HepG2 (cell line): Measurements from ENCODE around the gene TMEM214. TPM values are rescaled to one million over a fixed set of nuclear protein-coding genes. Genes with fewer than 3 reads are reported as not detected.
A peak's percentile ranks its signal among the peaks of the same experiment; 100 is the strongest.

Experiments used
- ARID2 ChIP-seq: sonication (generic); formaldehyde crosslinking; IDR thresholded peaks from 2 replicates; pipeline ENCODE4 v1.8.1; 2022; ENCODE audit warnings: mild to moderate bottlenecking, missing genetic modification reagents, borderline replicate concordance
- BHLHE40 ChIP-seq: IDR thresholded peaks from 2 replicates; pipeline ENCODE4 v1.6.1; 2011; ENCODE audit warnings: low read length, improper control_type of control experiment
- CC2D1A ChIP-seq: sonication (generic); formaldehyde crosslinking; IDR thresholded peaks from 2 replicates; pipeline ENCODE4 v1.8.1; 2023; ENCODE audit warnings: mild to moderate bottlenecking, missing genetic modification reagents
- CHD4 ChIP-seq: fragments of 200-600 bp; sonication (generic); IDR thresholded peaks from 2 replicates; pipeline ENCODE4 v1.7.0; 2017; ENCODE audit warnings: mild to moderate bottlenecking, low read length, borderline replicate concordance
- FOXK1 ChIP-seq: sonication (generic); formaldehyde crosslinking; IDR thresholded peaks from 2 replicates; pipeline ENCODE4 v1.4.0; 2020; ENCODE audit warnings: low read depth, missing genetic modification reagents, borderline replicate concordance
- HOXA7 ChIP-seq: sonication (generic); formaldehyde crosslinking; IDR thresholded peaks from 2 replicates; pipeline ENCODE4 v1.8.1; 2022; ENCODE audit warnings: mild to moderate bottlenecking, missing genetic modification reagents, moderate library complexity
- JDP2 ChIP-seq: sonication (generic); formaldehyde crosslinking; IDR thresholded peaks from 2 replicates; pipeline ENCODE4 v1.8.1; 2022; ENCODE audit warnings: missing genetic modification reagents, borderline replicate concordance
- KLF6 ChIP-seq: IDR thresholded peaks from 2 replicates; pipeline ENCODE4 v1.8.0; 2016; ENCODE audit warnings: missing biosample characterization, missing genetic modification reagents
- RAD21 ChIP-seq: fragments of 450-650 bp; formaldehyde crosslinking; IDR thresholded peaks from 2 replicates; pipeline ENCODE4 v1.5.0; 2020; ENCODE audit warnings: mild to moderate bottlenecking
- SIX1 ChIP-seq: sonication (generic); formaldehyde crosslinking; IDR thresholded peaks from 2 replicates; pipeline ENCODE4 v1.4.0; 2020; ENCODE audit warnings: missing genetic modification reagents, borderline replicate concordance
- ZNF614 ChIP-seq: IDR thresholded peaks from 2 replicates; pipeline ENCODE4 v1.6.1; 2018; ENCODE audit warnings: missing biosample characterization, missing genetic modification reagents, inconsistent platforms, borderline replicate concordance
- polyA plus RNA-seq, 8 experiments: library from polyadenylated mRNA; depleted of rRNA in 3 of 8; stranded (reverse) in 7 of 8; unstranded in 1 of 8; fragments of >200 nt; fragmentation: Illumina TruSeq in 4 of 8; extraction: Trizol in 4 of 8; gene quantifications; 2 replicates each; pipeline versions ENCODE4 v1.2.1 to v1.2.3, GENCODE V29; 2011 to 2016; ENCODE audit warnings: low read depth in 4 of 8, missing spikeins in 1 of 8, mixed read lengths in 1 of 8; ENCODE audit not compliant: insufficient read depth in 1 of 8
- total RNA-seq, 5 experiments: library from RNA; depleted of rRNA; stranded (reverse); fragments of >200 nt; fragmentation: Illumina TruSeq; extraction: Trizol; gene quantifications; 2 replicates each; pipeline ENCODE4 v1.2.3, GENCODE V29; 2016; ENCODE audit warnings: low read depth in 1 of 5
- TF ChIP-seq, protein P1 (sequence below): sonication (generic); formaldehyde crosslinking; IDR thresholded peaks from 2 replicates; pipeline ENCODE4 v1.4.0; 2020; ENCODE audit warnings: missing genetic modification reagents
- TF ChIP-seq, protein P2 (sequence below): sonication (generic); formaldehyde crosslinking; IDR thresholded peaks from 2 replicates; pipeline ENCODE4 v1.5.0; 2020; ENCODE audit warnings: missing genetic modification reagents, mild to moderate bottlenecking, borderline replicate concordance
- TF ChIP-seq, protein P3 (sequence below): sonication (generic); formaldehyde crosslinking; IDR thresholded peaks from 2 replicates; pipeline ENCODE4 v1.5.1; 2020; ENCODE audit warnings: mild to moderate bottlenecking, moderate library complexity, missing genetic modification reagents
- TF ChIP-seq, protein P4 (sequence below): IDR thresholded peaks from 2 replicates; pipeline ENCODE4 v1.6.1; 2016; ENCODE audit warnings: low read depth
- TF ChIP-seq, protein P5 (sequence below): IDR thresholded peaks from 2 replicates; pipeline ENCODE4 v1.6.1; 2012; ENCODE audit warnings: inconsistent platforms
- TF ChIP-seq, protein P6 (sequence below): sonication (generic); formaldehyde crosslinking; IDR thresholded peaks from 2 replicates; pipeline ENCODE4 v1.4.0; 2020; ENCODE audit warnings: mild to moderate bottlenecking, missing genetic modification reagents

Gene TMEM214
- total and polyA plus RNA-seq, 2 of the 13 experiments (the other 11 are each of a cell fraction or from before 2014, with no cell fraction given): 58.3 to 132 TPM

DNA sequence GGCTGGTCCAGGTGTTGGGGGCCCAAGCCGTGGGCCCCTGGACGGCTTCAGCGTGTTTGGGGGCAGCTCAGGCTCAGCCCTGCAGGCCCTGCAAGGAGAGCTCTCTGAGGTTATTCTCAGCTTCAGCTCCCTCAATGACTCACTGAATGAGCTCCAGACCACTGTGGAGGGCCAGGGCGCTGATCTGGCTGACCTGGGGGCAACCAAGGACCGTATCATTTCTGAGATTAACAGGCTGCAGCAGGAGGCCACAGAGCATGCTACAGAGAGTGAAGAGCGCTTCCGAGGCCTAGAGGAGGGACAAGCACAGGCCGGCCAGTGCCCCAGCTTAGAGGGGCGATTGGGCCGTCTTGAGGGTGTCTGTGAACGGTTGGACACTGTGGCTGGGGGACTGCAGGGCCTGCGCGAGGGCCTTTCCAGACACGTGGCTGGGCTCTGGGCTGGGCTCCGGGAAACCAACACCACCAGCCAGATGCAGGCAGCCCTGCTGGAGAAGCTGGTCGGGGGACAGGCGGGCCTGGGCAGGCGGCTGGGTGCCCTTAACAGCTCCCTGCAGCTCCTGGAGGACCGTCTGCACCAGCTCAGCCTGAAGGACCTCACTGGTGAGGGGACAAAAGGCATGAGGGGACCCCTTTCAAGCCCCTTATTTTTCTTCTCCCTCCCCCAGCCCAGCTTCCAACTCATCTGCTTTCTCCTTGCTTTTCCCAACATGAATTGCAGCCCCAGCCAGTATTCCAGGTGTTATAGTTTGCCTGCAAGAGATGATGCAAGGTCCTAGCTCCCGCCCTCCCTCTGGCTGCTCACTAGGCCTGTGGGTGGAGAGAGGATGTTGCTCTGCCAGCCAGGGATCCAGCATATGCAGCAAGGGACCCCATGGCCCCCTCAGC is 50.9 kb downstream of the TMEM214 start (continued):
- TF ChIP-seq, protein P1, sequence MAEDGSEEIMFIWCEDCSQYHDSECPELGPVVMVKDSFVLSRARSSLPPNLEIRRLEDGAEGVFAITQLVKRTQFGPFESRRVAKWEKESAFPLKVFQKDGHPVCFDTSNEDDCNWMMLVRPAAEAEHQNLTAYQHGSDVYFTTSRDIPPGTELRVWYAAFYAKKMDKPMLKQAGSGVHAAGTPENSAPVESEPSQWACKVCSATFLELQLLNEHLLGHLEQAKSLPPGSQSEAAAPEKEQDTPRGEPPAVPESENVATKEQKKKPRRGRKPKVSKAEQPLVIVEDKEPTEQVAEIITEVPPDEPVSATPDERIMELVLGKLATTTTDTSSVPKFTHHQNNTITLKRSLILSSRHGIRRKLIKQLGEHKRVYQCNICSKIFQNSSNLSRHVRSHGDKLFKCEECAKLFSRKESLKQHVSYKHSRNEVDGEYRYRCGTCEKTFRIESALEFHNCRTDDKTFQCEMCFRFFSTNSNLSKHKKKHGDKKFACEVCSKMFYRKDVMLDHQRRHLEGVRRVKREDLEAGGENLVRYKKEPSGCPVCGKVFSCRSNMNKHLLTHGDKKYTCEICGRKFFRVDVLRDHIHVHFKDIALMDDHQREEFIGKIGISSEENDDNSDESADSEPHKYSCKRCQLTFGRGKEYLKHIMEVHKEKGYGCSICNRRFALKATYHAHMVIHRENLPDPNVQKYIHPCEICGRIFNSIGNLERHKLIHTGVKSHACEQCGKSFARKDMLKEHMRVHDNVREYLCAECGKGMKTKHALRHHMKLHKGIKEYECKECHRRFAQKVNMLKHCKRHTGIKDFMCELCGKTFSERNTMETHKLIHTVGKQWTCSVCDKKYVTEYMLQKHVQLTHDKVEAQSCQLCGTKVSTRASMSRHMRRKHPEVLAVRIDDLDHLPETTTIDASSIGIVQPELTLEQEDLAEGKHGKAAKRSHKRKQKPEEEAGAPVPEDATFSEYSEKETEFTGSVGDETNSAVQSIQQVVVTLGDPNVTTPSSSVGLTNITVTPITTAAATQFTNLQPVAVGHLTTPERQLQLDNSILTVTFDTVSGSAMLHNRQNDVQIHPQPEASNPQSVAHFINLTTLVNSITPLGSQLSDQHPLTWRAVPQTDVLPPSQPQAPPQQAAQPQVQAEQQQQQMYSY (CRISPR knock-in tag): peak; percentile 92
- TF ChIP-seq BHLHE40 (no peak), RAD21 (CRISPR knock-in tag) (no peak), SIX1 (CRISPR knock-in tag) (no peak), HOXA7 (CRISPR knock-in tag) (no peak), CHD4 (no peak), ARID2 (CRISPR knock-in tag) (no peak), CC2D1A (CRISPR knock-in tag) (0 out of 2 replicates have a peak, but pooled peaks have one; percentile 53), FOXK1 (CRISPR knock-in tag) (no peak), JDP2 (CRISPR knock-in tag) (no peak), ZNF614 (CRISPR knock-in tag) (0 out of 2 replicates have a peak, but pooled peaks have one; percentile 12), KLF6 (no peak)
- TF ChIP-seq, protein P2, sequence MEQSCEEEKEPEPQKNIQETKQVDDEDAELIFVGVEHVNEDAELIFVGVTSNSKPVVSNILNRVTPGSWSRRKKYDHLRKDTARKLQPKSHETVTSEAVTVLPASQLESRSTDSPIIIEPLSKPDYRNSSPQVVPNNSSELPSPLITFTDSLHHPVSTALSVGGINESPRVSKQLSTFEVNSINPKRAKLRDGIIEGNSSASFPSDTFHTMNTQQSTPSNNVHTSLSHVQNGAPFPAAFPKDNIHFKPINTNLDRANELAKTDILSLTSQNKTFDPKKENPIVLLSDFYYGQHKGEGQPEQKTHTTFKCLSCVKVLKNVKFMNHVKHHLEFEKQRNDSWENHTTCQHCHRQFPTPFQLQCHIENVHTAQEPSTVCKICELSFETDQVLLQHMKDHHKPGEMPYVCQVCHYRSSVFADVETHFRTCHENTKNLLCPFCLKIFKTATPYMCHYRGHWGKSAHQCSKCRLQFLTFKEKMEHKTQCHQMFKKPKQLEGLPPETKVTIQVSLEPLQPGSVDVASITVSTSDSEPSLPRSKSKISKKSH (CRISPR knock-in tag): peak; percentile 14; the same call in 1 of the 2 replicates
- TF ChIP-seq, protein P3, sequence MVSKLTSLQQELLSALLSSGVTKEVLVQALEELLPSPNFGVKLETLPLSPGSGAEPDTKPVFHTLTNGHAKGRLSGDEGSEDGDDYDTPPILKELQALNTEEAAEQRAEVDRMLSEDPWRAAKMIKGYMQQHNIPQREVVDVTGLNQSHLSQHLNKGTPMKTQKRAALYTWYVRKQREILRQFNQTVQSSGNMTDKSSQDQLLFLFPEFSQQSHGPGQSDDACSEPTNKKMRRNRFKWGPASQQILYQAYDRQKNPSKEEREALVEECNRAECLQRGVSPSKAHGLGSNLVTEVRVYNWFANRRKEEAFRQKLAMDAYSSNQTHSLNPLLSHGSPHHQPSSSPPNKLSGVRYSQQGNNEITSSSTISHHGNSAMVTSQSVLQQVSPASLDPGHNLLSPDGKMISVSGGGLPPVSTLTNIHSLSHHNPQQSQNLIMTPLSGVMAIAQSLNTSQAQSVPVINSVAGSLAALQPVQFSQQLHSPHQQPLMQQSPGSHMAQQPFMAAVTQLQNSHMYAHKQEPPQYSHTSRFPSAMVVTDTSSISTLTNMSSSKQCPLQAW (CRISPR knock-in tag): no peak
- TF ChIP-seq, protein P4, sequence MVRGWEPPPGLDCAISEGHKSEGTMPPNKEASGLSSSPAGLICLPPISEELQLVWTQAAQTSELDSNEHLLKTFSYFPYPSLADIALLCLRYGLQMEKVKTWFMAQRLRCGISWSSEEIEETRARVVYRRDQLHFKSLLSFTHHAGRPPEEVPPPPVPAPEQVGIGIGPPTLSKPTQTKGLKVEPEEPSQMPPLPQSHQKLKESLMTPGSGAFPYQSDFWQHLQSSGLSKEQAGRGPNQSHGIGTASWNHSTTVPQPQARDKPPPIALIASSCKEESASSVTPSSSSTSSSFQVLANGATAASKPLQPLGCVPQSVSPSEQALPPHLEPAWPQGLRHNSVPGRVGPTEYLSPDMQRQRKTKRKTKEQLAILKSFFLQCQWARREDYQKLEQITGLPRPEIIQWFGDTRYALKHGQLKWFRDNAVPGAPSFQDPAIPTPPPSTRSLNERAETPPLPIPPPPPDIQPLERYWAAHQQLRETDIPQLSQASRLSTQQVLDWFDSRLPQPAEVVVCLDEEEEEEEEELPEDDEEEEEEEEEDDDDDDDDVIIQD (CRISPR knock-in tag): no peak
- TF ChIP-seq, protein P5, sequence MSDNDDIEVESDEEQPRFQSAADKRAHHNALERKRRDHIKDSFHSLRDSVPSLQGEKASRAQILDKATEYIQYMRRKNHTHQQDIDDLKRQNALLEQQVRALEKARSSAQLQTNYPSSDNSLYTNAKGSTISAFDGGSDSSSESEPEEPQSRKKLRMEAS: peak; percentile 40; the same call in 1 of the 2 replicates
- TF ChIP-seq, protein P6, sequence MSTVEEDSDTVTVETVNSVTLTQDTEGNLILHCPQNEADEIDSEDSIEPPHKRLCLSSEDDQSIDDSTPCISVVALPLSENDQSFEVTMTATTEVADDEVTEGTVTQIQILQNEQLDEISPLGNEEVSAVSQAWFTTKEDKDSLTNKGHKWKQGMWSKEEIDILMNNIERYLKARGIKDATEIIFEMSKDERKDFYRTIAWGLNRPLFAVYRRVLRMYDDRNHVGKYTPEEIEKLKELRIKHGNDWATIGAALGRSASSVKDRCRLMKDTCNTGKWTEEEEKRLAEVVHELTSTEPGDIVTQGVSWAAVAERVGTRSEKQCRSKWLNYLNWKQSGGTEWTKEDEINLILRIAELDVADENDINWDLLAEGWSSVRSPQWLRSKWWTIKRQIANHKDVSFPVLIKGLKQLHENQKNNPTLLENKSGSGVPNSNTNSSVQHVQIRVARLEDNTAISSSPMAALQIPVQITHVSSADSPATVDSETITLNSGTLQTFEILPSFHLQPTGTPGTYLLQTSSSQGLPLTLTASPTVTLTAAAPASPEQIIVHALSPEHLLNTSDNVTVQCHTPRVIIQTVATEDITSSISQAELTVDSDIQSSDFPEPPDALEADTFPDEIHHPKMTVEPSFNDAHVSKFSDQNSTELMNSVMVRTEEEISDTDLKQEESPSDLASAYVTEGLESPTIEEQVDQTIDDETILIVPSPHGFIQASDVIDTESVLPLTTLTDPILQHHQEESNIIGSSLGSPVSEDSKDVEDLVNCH (CRISPR knock-in tag): no peak
